PC-9 (cell line): ENCODE measurements around the gene MFNG. TPM values are rescaled to one million over a fixed set of nuclear protein-coding genes. Genes with fewer than 3 reads are reported as not detected.

ENCODE experiments used
- BruUV-seq: library from RNA; stranded (reverse); fragments of 400-500 nt; replicated peaks from 2 replicates; lab custom pipeline; 2021; lab: Mats Ljungman, UMichigan
- CTCF ChIA-PET: fragments of 300-600 bp; sonication (Branson Sonifier 250); formaldehyde crosslinking; loops from one replicate; lab custom pipeline; 2022; ENCODE audit warnings: antibody characterized with exemption; lab: Charles Lee
- POLR2A ChIA-PET: fragments of 300-600 bp; sonication (Branson Sonifier 250); formaldehyde crosslinking; loops from one replicate; lab custom pipeline; 2022; ENCODE audit warnings: antibody characterized with exemption; ENCODE audit not compliant: unreplicated experiment; lab: Charles Lee
- DNase-seq, 2 experiments: peaks; one replicate each; pipeline versions ENCODE4 v3.0.0 to v3.0.0-alpha.2; 2015 to 2022; ENCODE audit warnings: mixed read lengths in 1 of 2
- H2AFZ ChIP-seq: fragments of 200-600 bp; sonication (generic); 2 replicates; pipeline ENCODE4 v1.8.1; 2017; ENCODE audit warnings: antibody characterized with exemption
- H3F3A ChIP-seq: fragments of 200-600 bp; sonication (generic); 2 replicates; pipeline ENCODE4 v1.8.1; 2017; ENCODE audit warnings: antibody characterized with exemption, mild to moderate bottlenecking, low read depth; ENCODE audit not compliant: insufficient read depth
- H3K27ac ChIP-seq: fragments of 200-600 bp; sonication (generic); 2 replicates; pipeline ENCODE4 v1.6.1; 2016; ENCODE audit warnings: mixed run types
- H3K27me3 ChIP-seq: fragments of 200-600 bp; sonication (generic); 2 replicates; pipeline ENCODE4 v1.6.1; 2016; ENCODE audit warnings: low read depth, mixed run types; ENCODE audit not compliant: insufficient read depth
- H3K36me3 ChIP-seq: fragments of 200-600 bp; sonication (generic); 2 replicates; pipeline ENCODE4 v1.6.1; 2016; ENCODE audit warnings: low read depth, mixed run types
- H3K4me1 ChIP-seq: fragments of 200-600 bp; sonication (generic); replicated peaks from 2 replicates; pipeline ENCODE4 v1.6.1; 2016; ENCODE audit warnings: mixed run types; ENCODE audit not compliant: insufficient read depth
- H3K4me2 ChIP-seq: fragments of 200-600 bp; sonication (generic); 2 replicates; pipeline ENCODE4 v1.6.1; 2017; ENCODE audit warnings: mixed run types
- H3K4me3 ChIP-seq: fragments of 200-600 bp; sonication (generic); 2 replicates; pipeline ENCODE4 v1.6.1; 2016; ENCODE audit warnings: mixed run types
- H3K79me2 ChIP-seq: fragments of 200-600 bp; sonication (generic); 2 replicates; pipeline ENCODE4 v1.6.1; 2017; ENCODE audit warnings: low read depth, mixed run types
- H3K9me2 ChIP-seq: fragments of 200-600 bp; sonication (generic); 2 replicates; pipeline ENCODE4 v1.8.1; 2017; ENCODE audit warnings: mild to moderate bottlenecking; ENCODE audit not compliant: insufficient read depth
- H3K9me3 ChIP-seq: fragments of 200-600 bp; sonication (generic); 2 replicates; pipeline ENCODE4 v1.8.1; 2016; ENCODE audit warnings: low read depth; ENCODE audit not compliant: insufficient read depth
- H4K20me1 ChIP-seq: fragments of 200-600 bp; sonication (generic); 2 replicates; pipeline ENCODE4 v1.8.1; 2017; ENCODE audit not compliant: insufficient read depth
- EZH2 ChIP-seq: fragments of 200-600 bp; sonication (generic); IDR thresholded peaks from 2 replicates; pipeline ENCODE4 v1.8.0; 2017; ENCODE audit warnings: antibody characterized with exemption, low read depth
- intact Hi-C: fragments of 100-400 bp; cut with micrococcal nuclease; formaldehyde crosslinking; loops from one replicate; pipeline ENCODE4 v1.10.0; 2022; ENCODE audit not compliant: unreplicated experiment
- total RNA-seq: library from RNA; stranded (reverse); gene quantifications from 2 replicates; pipeline ENCODE4 v1.2.3, GENCODE V29; 2021
- TF ChIP-seq, protein P1 (sequence below): fragments of 200-600 bp; sonication (generic); conservative IDR thresholded peaks from 2 replicates; pipeline ENCODE4 v1.6.1; 2017; ENCODE audit warnings: mixed run types, antibody characterized with exemption, mild to moderate bottlenecking, moderate library complexity

MFNG gene
- total RNA-seq, 1 experiment from 2014 or later: 28.1 TPM

DNA sequence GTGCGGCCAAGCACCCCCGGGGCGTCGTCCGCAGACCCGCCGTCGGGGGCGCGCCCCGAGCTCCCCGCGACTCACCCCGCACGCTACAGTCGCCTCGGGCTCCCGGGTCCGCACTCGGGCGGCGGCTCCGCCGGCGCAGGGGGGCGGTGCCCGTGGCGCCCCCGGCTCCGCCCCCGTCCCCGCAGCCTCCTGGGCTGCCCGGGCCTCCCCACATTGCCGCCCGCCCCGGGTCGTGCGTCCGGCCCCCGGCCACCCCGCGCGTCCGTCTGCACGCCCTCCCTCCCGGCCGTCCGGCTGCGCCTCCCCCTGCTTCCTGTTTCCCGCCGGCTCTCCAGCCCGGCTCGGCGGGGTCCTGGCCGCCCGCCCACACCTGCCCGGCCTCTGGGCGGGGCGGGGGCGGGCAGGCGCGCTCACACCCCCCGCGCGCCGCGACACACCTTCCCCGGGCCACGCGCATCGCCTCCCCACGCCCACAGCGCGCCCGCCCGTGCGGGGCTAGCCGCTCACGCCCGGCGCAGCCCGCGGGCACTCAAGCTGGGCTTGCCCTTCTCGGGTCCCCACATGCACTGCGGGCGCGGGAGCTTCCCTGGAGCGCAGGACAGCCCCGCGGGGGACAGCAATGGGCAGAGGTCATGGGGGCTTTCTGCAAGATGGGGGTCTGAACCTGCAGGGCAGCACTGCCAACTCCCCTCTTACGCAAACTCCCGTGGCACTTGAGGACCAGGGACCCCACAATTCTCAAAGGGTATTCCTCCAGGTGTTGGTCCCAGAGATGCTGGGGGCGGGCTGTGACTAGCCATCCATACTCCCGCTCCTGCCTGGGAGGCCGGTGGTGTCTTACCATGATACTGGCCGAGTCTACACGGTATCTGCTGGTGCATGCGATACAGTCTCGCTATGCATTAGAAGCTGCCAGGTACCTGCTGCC, 33.3 kb upstream of the MFNG start, which contains the start of gene CARD10:
TSS of gene CARD10 (minus strand) at position 148 of the 928 bp plus-strand sequence. CDS start 215 bp downstream, outside the sequence.
- intact Hi-C loops: no loop called here
- 0 out of 2 replicates have a peak, but pooled peaks cover 10% of the 10 kb centered on the region for H3K36me3 ChIP-seq
- H3K9me3 ChIP-seq: no peaks in the 10 kb centered on the region
- H3K79me2 ChIP-seq: peaks cover 45% of the 10 kb centered on the region
- H3K4me1 ChIP-seq: peaks cover 19% of the 10 kb centered on the region
- POLR2A ChIA-PET: interaction anchor here (0.6 kb wide), 1 partner anchor 15 kb away, joined by 3 read pairs; no protein-coding TSS in a partner anchor
- peak within 1 kb of the TSS; percentile 76 for H3K4me3 ChIP-seq
- peak in 1 of 2 experiments; percentile 74 for DNase-seq
- peak within 1 kb of the TSS; percentile 87 for H2AFZ ChIP-seq
- TF ChIP-seq, protein P1, sequence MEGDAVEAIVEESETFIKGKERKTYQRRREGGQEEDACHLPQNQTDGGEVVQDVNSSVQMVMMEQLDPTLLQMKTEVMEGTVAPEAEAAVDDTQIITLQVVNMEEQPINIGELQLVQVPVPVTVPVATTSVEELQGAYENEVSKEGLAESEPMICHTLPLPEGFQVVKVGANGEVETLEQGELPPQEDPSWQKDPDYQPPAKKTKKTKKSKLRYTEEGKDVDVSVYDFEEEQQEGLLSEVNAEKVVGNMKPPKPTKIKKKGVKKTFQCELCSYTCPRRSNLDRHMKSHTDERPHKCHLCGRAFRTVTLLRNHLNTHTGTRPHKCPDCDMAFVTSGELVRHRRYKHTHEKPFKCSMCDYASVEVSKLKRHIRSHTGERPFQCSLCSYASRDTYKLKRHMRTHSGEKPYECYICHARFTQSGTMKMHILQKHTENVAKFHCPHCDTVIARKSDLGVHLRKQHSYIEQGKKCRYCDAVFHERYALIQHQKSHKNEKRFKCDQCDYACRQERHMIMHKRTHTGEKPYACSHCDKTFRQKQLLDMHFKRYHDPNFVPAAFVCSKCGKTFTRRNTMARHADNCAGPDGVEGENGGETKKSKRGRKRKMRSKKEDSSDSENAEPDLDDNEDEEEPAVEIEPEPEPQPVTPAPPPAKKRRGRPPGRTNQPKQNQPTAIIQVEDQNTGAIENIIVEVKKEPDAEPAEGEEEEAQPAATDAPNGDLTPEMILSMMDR: no peak
- TF ChIP-seq EZH2: no peak
- peak within 1 kb of the TSS; percentile 79 for H3K4me2 ChIP-seq
- no peaks in the 10 kb centered on the region for H3K27me3 ChIP-seq
- CTCF ChIA-PET: interaction anchor here (1.3 kb wide), 1 partner anchor 47 kb away, joined by 13 read pairs; no protein-coding TSS in a partner anchor
- no peak within 1 kb of the TSS for H3K27ac ChIP-seq
- H3F3A ChIP-seq: peaks cover 41% of the 10 kb centered on the region; the same call in 1 of the 2 replicates
- H3K9me2 ChIP-seq: no peaks in the 10 kb centered on the region
- no TSS peak for BruUV-seq
- H4K20me1 ChIP-seq: no peaks in the 10 kb centered on the region

DNA sequence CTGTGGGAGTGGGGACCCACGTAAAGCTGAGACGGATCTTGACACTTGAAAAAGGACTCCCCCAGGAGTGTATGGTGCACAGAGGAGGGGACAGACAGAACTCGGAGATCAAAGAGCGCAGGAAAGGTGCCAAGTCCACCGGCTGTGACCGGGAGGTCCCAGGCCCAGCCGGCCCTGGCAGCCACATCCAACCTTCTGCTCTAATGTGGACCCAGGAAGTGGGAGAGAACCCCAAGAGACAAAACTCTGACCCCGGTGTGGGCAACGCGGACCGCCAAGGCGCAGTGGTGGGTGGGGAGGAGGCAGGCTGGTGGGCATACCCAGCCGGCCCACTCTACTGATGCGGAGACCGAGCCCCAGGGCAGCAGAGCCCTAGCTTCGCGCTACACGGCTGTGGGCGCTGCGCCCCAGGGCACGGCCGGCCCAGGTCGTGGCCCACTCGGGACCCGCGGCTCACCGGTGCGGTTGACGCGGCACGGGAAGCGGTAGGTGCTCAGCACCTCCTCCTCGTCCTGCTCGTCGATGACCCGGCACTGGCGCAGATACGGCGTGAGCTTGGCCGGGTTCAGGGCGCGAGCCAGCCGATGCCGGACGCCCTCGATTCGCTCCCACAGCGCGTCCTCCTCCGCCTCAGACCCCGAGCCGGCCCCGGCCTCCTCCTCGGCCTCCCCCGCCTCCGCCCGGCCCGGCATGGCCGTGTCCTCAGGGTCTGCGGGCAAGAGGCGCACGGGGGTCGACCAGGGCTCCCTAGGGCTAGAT, 32.5 kb upstream of the MFNG start:
- Histone ChIP-seq H3K9me2 (no peaks in the 10 kb centered on the region), H2AFZ (peak overlapping the region; percentile 87), H3K4me3 (peak overlapping the region; percentile 76), H3K79me2 (peaks cover 53% of the 10 kb centered on the region), H3K36me3 (0 out of 2 replicates have a peak, but pooled peaks cover 11% of the 10 kb centered on the region), H3K9me3 (no peaks in the 10 kb centered on the region), H3K4me2 (peak overlapping the region; percentile 79), H3K27me3 (no peaks in the 10 kb centered on the region), H3K27ac (no peak overlapping the region), H4K20me1 (no peaks in the 10 kb centered on the region), H3F3A (peaks cover 41% of the 10 kb centered on the region), H3K4me1 (peaks cover 22% of the 10 kb centered on the region)
- ChIA-PET CTCF (interaction anchor here (1.3 kb wide), 1 partner anchor 46 kb away, joined by 13 read pairs; no protein-coding TSS in a partner anchor), POLR2A (interaction anchor here (0.6 kb wide), 1 partner anchor 16 kb away, joined by 3 read pairs; no protein-coding TSS in a partner anchor)
- TF ChIP-seq, protein P1: no peak
- no peak for TF ChIP-seq EZH2
- no TSS peak for BruUV-seq
- intact Hi-C loops: no loop called here
- DNase-seq: peak in 1 of 2 experiments; percentile 26
